Endothelial cell (in vitro differentiated cells): ENCODE results near the gene CSTB. TPM values are rescaled to one million over a fixed set of nuclear protein-coding genes. Genes with fewer than 3 reads are reported as not detected.

Experiments
- DNase-seq: peaks from one replicate; pipeline ENCODE4 v3.0.0; 2021; ENCODE audit warnings: low spot score
- H3K27ac Mint-ChIP-seq: one replicate; pipeline ENCODE4 v1.8.0; 2021; ENCODE audit warnings: mixed read lengths, inconsistent platforms; ENCODE audit not compliant: unreplicated experiment
- H3K27me3 Mint-ChIP-seq: one replicate; pipeline ENCODE4 v1.8.0; 2021; ENCODE audit warnings: mild to moderate bottlenecking, moderate library complexity, mixed read lengths, inconsistent platforms; ENCODE audit not compliant: unreplicated experiment
- H3K36me3 Mint-ChIP-seq: one replicate; pipeline ENCODE4 v1.8.0; 2021; ENCODE audit warnings: mild to moderate bottlenecking, low read depth, mixed read lengths, inconsistent platforms; ENCODE audit not compliant: unreplicated experiment
- H3K4me1 Mint-ChIP-seq: one replicate; pipeline ENCODE4 v1.8.0; 2021; ENCODE audit warnings: mild to moderate bottlenecking, mixed read lengths, inconsistent platforms; ENCODE audit not compliant: unreplicated experiment
- H3K4me3 Mint-ChIP-seq: one replicate; pipeline ENCODE4 v1.8.0; 2021; ENCODE audit warnings: mild to moderate bottlenecking, mixed read lengths, inconsistent platforms; ENCODE audit not compliant: unreplicated experiment
- H3K9me3 Mint-ChIP-seq: one replicate; pipeline ENCODE4 v1.8.0; 2021; ENCODE audit warnings: mixed read lengths, inconsistent platforms; ENCODE audit not compliant: unreplicated experiment
- CTCF ChIP-seq: fragments of 200-600 bp; sonication (generic); IDR thresholded peaks from one replicate; pipeline ENCODE4 v1.5.0; 2021; ENCODE audit warnings: antibody characterized with exemption; ENCODE audit not compliant: unreplicated experiment
- total RNA-seq: library from RNA; stranded (reverse); fragmentation: NEBNext Ultra II Directional; extraction: Animal tissue kit (Norgen Biotek cat#: 25700); gene quantifications from one replicate; pipeline ENCODE4 v1.2.1, GENCODE V29; 2021; ENCODE audit not compliant: unreplicated experiment

The CSTB gene
- total RNA-seq, 1 donor from 2014 or later = 66.5 TPM

DNA sequence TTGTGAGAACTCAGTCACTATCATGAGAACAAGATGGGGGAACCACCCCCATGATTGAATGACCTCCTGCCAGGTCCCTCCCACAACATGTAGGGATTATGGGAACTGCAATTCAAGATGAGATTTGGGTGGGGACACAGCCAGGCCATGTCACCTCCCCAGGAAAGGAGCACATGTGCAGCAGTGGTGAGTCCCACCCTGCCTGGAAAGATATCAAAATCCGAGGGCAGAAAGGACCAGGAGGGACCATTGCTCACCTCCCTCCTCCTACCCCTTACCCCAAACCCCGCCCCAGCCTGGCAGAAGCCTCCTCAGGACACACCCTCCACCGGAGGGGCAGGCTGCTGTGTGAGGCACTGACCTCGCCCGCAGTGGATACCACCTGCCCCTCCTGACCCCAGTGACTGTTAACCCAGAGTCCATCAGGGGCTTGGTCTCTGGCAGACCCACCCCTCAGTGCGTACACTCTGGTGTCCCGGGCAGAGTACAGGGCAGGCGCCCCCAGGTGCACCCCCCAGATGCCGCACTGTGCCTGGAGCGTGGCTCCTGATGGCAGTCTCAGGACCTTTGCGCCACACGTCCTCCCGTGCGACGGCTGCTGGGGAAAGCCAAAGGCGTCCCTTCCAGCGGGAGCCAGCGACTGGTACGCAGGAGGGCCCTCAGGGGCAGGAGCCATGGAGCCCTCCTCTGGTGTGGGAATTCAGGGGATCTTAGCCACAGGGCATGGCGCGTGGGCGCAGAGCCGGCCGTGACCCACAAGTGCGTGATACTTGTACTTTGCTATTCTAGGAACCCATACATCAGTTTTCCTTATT lies 36.3 kb downstream of the CSTB start:
- Mint-ChIP-seq H3K9me3 (no peaks in the 10 kb centered on the region), H3K27me3 (peaks cover 9% of the 10 kb centered on the region), H3K4me3 (no peak overlapping the region), H3K36me3 (peaks cover 11% of the 10 kb centered on the region), H3K4me1 (peaks cover 9% of the 10 kb centered on the region), H3K27ac (no peak overlapping the region)
- DNase-seq = no peak
- no peak for TF ChIP-seq CTCF

GRCh38 chr21:43737158-43737950 lies 38.8 kb downstream of the CSTB start:
- no peak overlapping the region for H3K4me3 Mint-ChIP-seq
- no peak for TF ChIP-seq CTCF
- H3K9me3 Mint-ChIP-seq = no peaks in the 10 kb centered on the region
- peaks cover 17% of the 10 kb centered on the region for H3K4me1 Mint-ChIP-seq
- DNase-seq = no peak
- H3K27ac Mint-ChIP-seq = no peak overlapping the region
- H3K36me3 Mint-ChIP-seq = peaks cover 8% of the 10 kb centered on the region
- H3K27me3 Mint-ChIP-seq = peaks cover 10% of the 10 kb centered on the region

- no peak for DNase-seq
- Mint-ChIP-seq H3K36me3 (peaks cover 8% of the 10 kb centered on the region), H3K4me1 (peaks cover 18% of the 10 kb centered on the region), H3K9me3 (no peaks in the 10 kb centered on the region), H3K4me3 (no peak overlapping the region), H3K27ac (no peak overlapping the region), H3K27me3 (peaks cover 13% of the 10 kb centered on the region)
- TF ChIP-seq CTCF = no peak
These were observed 39.8 kb downstream of the CSTB start for GRCh38 chr21:43736224-43736883.

- H3K27me3 Mint-ChIP-seq = peaks cover 12% of the 10 kb centered on the region
- peaks cover 23% of the 10 kb centered on the region for H3K4me1 Mint-ChIP-seq
- no peak for TF ChIP-seq CTCF
- peaks cover 5% of the 10 kb centered on the region for H3K36me3 Mint-ChIP-seq
- no peaks in the 10 kb centered on the region for H3K9me3 Mint-ChIP-seq
- no peak overlapping the region for H3K4me3 Mint-ChIP-seq
- H3K27ac Mint-ChIP-seq = no peak overlapping the region
- DNase-seq = no peak
These were observed 40.6 kb downstream of the CSTB start for GRCh38 chr21:43735236-43736091.
